GM23338 (cell line): Measurements from ENCODE around the gene FAM222A. TPM values are rescaled to one million over a fixed set of nuclear protein-coding genes. Genes with fewer than 3 reads are reported as not detected.

Experiments used
- ATAC-seq: fragments of 200-7000 bp; cut with Tn5 transposase; 3 replicates; pipeline ENCODE4 v1.9.1; 2020
- DNase-seq: peaks from one replicate; pipeline ENCODE4 v3.0.0-alpha.2; 2015; ENCODE audit warnings: low spot score
- H2AFZ ChIP-seq: fragments of 200-600 bp; sonication (generic); 2 replicates; pipeline ENCODE4 v1.8.0; 2016; ENCODE audit warnings: antibody characterized with exemption, mild to moderate bottlenecking, moderate library complexity
- H3F3A ChIP-seq: fragments of 200-600 bp; sonication (generic); replicated peaks from 2 replicates; pipeline ENCODE4 v1.8.0; 2017; ENCODE audit warnings: antibody characterized with exemption, mixed run types, low read depth
- H3K27ac ChIP-seq: fragments of 200-600 bp; sonication (generic); 2 replicates; pipeline ENCODE4 v1.6.1; 2016; ENCODE audit warnings: low read depth
- H3K27me3 ChIP-seq: fragments of 200-600 bp; sonication (generic); 2 replicates; pipeline ENCODE4 v1.8.0; 2016; ENCODE audit warnings: mild to moderate bottlenecking, mixed run types, moderate library complexity; ENCODE audit not compliant: insufficient read depth
- H3K36me3 ChIP-seq: fragments of 200-600 bp; sonication (generic); 2 replicates; pipeline ENCODE4 v1.8.0; 2016; ENCODE audit warnings: mild to moderate bottlenecking; ENCODE audit not compliant: insufficient read depth
- H3K4me1 ChIP-seq: fragments of 200-600 bp; sonication (generic); 2 replicates; pipeline ENCODE4 v1.8.0; 2016; ENCODE audit warnings: mild to moderate bottlenecking, moderate library complexity; ENCODE audit not compliant: insufficient read depth
- H3K4me2 ChIP-seq: fragments of 200-600 bp; sonication (generic); 2 replicates; pipeline ENCODE4 v1.7.1; 2017; ENCODE audit warnings: mixed run types
- H3K4me3 ChIP-seq: fragments of 200-600 bp; sonication (generic); 2 replicates; pipeline ENCODE4 v1.6.1; 2016; ENCODE audit warnings: mixed run types
- H3K79me2 ChIP-seq: fragments of 200-600 bp; sonication (generic); replicated peaks from 2 replicates; pipeline ENCODE4 v1.8.0; 2017; ENCODE audit warnings: mild to moderate bottlenecking; ENCODE audit not compliant: insufficient read depth
- H3K9me2 ChIP-seq: fragments of 200-600 bp; sonication (generic); 2 replicates; pipeline ENCODE4 v1.8.0; 2017; ENCODE audit not compliant: insufficient read depth
- H4K20me1 ChIP-seq: fragments of 200-600 bp; sonication (generic); replicated peaks from 2 replicates; pipeline ENCODE4 v1.8.0; 2017; ENCODE audit warnings: mild to moderate bottlenecking; ENCODE audit not compliant: insufficient read depth
- H3K27ac Mint-ChIP-seq: 2 replicates; pipeline ENCODE4 v1.8.0; 2020; ENCODE audit warnings: inconsistent platforms, mild to moderate bottlenecking, moderate library complexity, mixed read lengths
- H3K27me3 Mint-ChIP-seq: 3 replicates; pipeline ENCODE4 v1.8.0; 2022; ENCODE audit warnings: low read depth, mild to moderate bottlenecking, moderate library complexity, mixed read lengths, inconsistent platforms; ENCODE audit not compliant: insufficient read depth, poor library complexity
- H3K36me3 Mint-ChIP-seq: 3 replicates; pipeline ENCODE4 v1.8.0; 2021; ENCODE audit warnings: low read depth, mild to moderate bottlenecking, inconsistent platforms, moderate library complexity, mixed read lengths
- H3K4me1 Mint-ChIP-seq: 3 replicates; pipeline ENCODE4 v1.8.0; 2020; ENCODE audit warnings: mild to moderate bottlenecking, inconsistent platforms, mixed read lengths
- H3K4me3 Mint-ChIP-seq: 3 replicates; pipeline ENCODE4 v1.8.0; 2021; ENCODE audit warnings: moderate library complexity, mild to moderate bottlenecking, inconsistent platforms, mixed read lengths
- H3K9me3 Mint-ChIP-seq: 3 replicates; pipeline ENCODE4 v1.8.0; 2020; ENCODE audit warnings: moderate library complexity, mild to moderate bottlenecking, inconsistent platforms, mixed read lengths
- CREB1 ChIP-seq: fragments of 250-450 bp; sonication (Bioruptor Pico); IDR thresholded peaks from 2 replicates; pipeline ENCODE4 v1.5.0; 2020; ENCODE audit warnings: low read depth, mild to moderate bottlenecking, moderate library complexity
- EZH2phosphoT487 ChIP-seq: fragments of 200-600 bp; sonication (generic); IDR thresholded peaks from one replicate; pipeline ENCODE4 v1.8.1; 2018; ENCODE audit warnings: antibody characterized with exemption; ENCODE audit not compliant: unreplicated experiment
- JUNB ChIP-seq: IDR thresholded peaks from one replicate; pipeline ENCODE4 v1.6.1; 2016; ENCODE audit warnings: antibody characterized with exemption; ENCODE audit not compliant: unreplicated experiment
- POLR2AphosphoS5 ChIP-seq: IDR thresholded peaks from 2 replicates; pipeline ENCODE4 v1.6.1; 2016; ENCODE audit warnings: antibody characterized with exemption, low read depth
- STAT1 ChIP-seq: IDR thresholded peaks from one replicate; pipeline ENCODE4 v1.6.1; 2016; ENCODE audit warnings: antibody characterized with exemption; ENCODE audit not compliant: unreplicated experiment
- ZNF331 ChIP-seq: fragments of 250-450 bp; sonication (Bioruptor Pico); IDR thresholded peaks from 2 replicates; pipeline ENCODE4 v1.5.0; 2020; ENCODE audit warnings: low read depth, mild to moderate bottlenecking, moderate library complexity
- polyA plus RNA-seq: library from polyadenylated mRNA; unstranded; fragments of >200 nt; fragmentation: Nextera tagmentation; extraction: Ambion mirVana; gene quantifications from 2 replicates; pipeline ENCODE4 v1.2.1, GENCODE V29; 2016
- total RNA-seq: library from RNA; depleted of rRNA; stranded (reverse); fragments of >200 nt; shearing (Covaris generic); gene quantifications from 2 replicates; pipeline ENCODE4 v1.2.3, GENCODE V29; 2014
- TF ChIP-seq, protein P1 (sequence below), 2 experiments: fragments of 200-600 bp in 1 of 2; sonication (generic) in 1 of 2; conservative IDR thresholded peaks; 2 replicates each; pipeline versions ENCODE4 v1.5.1 to v1.6.1; 2016 to 2017; ENCODE audit warnings: antibody characterized with exemption in 2 of 2, low read depth in 2 of 2, mild to moderate bottlenecking in 2 of 2, moderate library complexity in 1 of 2
- TF ChIP-seq, protein P2 (sequence below): IDR thresholded peaks from 2 replicates; pipeline ENCODE4 v1.6.1; 2016; ENCODE audit warnings: antibody characterized with exemption
- TF ChIP-seq, protein P3 (sequence below): fragments of 250-450 bp; sonication (Bioruptor Pico); IDR thresholded peaks from 2 replicates; pipeline ENCODE4 v1.5.0; 2020; ENCODE audit warnings: mild to moderate bottlenecking, moderate library complexity

FAM222A gene
- total and polyA plus RNA-seq, 2 experiments from 2014 or later, result 0.78 to 2.1 TPM

DNA sequence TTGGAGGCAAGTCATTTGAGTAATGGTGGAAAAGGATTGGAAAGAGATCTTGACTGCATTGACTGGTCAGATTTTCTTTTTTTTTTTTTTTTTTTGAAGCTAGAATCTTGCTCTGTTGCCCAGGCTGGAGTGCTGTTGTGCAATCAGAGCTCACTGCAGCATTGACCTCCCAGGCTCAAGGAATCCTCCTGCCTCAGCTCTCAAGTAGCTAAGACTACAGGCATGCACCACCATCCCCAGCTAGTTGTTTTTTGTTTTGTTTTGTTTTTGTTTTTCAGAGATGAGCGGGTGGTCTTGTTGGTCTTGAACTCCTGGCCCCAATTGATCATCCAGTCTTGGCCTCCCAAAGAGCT is 30.9 kb upstream of the FAM222A start (continued):
- TF ChIP-seq, protein P1, sequence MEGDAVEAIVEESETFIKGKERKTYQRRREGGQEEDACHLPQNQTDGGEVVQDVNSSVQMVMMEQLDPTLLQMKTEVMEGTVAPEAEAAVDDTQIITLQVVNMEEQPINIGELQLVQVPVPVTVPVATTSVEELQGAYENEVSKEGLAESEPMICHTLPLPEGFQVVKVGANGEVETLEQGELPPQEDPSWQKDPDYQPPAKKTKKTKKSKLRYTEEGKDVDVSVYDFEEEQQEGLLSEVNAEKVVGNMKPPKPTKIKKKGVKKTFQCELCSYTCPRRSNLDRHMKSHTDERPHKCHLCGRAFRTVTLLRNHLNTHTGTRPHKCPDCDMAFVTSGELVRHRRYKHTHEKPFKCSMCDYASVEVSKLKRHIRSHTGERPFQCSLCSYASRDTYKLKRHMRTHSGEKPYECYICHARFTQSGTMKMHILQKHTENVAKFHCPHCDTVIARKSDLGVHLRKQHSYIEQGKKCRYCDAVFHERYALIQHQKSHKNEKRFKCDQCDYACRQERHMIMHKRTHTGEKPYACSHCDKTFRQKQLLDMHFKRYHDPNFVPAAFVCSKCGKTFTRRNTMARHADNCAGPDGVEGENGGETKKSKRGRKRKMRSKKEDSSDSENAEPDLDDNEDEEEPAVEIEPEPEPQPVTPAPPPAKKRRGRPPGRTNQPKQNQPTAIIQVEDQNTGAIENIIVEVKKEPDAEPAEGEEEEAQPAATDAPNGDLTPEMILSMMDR (conservative IDR thresholded peaks at IDR 0.05; ENCODE audit: low read depth in 2 of 2), result no peak
- no peak for TF ChIP-seq EZH2phosphoT487
- TF ChIP-seq JUNB, result no peak

DNA sequence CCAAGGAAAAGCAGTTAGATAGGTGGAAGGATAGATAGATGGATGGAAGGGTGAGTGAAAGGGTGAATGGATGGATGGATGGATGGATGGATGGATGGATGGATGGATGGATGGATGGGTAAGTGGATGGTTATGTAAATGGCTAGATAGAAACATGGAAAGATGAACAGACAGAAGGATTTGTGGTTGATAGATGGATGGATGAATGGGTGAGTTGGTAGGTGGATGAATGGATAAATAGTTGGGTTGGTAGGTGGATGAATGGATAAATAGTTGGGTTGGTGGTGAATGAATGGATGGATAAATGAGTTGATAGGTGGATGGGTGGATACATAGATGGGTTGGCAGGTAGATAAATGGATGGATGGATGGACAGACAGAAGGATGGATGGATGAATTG is 30.3 kb upstream of the FAM222A start:
- no peak overlapping the region for H3K4me3 ChIP-seq
- no peak overlapping the region for H3K27ac ChIP-seq
- peaks cover 7% of the 10 kb centered on the region; the same call in 2 of the 3 replicates for H3K4me1 Mint-ChIP-seq
- H3K79me2 ChIP-seq, result no peaks in the 10 kb centered on the region
- no peak overlapping the region for H3K4me2 ChIP-seq
- no peaks in the 10 kb centered on the region for H3K27me3 ChIP-seq
- H3K27ac Mint-ChIP-seq, result no peak overlapping the region
- 0 out of 2 replicates have a peak, but pooled peaks cover 5% of the 10 kb centered on the region for H3K4me1 ChIP-seq
- peaks cover 5% of the 10 kb centered on the region for H3K27me3 Mint-ChIP-seq
- no peaks in the 10 kb centered on the region for H3F3A ChIP-seq
- H2AFZ ChIP-seq, result no peak overlapping the region
- no peak overlapping the region for H3K4me3 Mint-ChIP-seq
- no peaks in the 10 kb centered on the region for H3K9me3 Mint-ChIP-seq
- no peak for TF ChIP-seq STAT1
- TF ChIP-seq, protein P2, sequence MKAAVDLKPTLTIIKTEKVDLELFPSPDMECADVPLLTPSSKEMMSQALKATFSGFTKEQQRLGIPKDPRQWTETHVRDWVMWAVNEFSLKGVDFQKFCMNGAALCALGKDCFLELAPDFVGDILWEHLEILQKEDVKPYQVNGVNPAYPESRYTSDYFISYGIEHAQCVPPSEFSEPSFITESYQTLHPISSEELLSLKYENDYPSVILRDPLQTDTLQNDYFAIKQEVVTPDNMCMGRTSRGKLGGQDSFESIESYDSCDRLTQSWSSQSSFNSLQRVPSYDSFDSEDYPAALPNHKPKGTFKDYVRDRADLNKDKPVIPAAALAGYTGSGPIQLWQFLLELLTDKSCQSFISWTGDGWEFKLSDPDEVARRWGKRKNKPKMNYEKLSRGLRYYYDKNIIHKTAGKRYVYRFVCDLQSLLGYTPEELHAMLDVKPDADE, result no peak
- TF ChIP-seq CREB1, result no peak
- TF ChIP-seq EZH2phosphoT487, result no peak
- TF ChIP-seq ZNF331 (CRISPR knock-in tag), result no peak
- no peak for TF ChIP-seq POLR2AphosphoS5
- TF ChIP-seq, protein P1 (conservative IDR thresholded peaks at IDR 0.05; ENCODE audit: low read depth in 2 of 2), result no peak
- TF ChIP-seq, protein P3, sequence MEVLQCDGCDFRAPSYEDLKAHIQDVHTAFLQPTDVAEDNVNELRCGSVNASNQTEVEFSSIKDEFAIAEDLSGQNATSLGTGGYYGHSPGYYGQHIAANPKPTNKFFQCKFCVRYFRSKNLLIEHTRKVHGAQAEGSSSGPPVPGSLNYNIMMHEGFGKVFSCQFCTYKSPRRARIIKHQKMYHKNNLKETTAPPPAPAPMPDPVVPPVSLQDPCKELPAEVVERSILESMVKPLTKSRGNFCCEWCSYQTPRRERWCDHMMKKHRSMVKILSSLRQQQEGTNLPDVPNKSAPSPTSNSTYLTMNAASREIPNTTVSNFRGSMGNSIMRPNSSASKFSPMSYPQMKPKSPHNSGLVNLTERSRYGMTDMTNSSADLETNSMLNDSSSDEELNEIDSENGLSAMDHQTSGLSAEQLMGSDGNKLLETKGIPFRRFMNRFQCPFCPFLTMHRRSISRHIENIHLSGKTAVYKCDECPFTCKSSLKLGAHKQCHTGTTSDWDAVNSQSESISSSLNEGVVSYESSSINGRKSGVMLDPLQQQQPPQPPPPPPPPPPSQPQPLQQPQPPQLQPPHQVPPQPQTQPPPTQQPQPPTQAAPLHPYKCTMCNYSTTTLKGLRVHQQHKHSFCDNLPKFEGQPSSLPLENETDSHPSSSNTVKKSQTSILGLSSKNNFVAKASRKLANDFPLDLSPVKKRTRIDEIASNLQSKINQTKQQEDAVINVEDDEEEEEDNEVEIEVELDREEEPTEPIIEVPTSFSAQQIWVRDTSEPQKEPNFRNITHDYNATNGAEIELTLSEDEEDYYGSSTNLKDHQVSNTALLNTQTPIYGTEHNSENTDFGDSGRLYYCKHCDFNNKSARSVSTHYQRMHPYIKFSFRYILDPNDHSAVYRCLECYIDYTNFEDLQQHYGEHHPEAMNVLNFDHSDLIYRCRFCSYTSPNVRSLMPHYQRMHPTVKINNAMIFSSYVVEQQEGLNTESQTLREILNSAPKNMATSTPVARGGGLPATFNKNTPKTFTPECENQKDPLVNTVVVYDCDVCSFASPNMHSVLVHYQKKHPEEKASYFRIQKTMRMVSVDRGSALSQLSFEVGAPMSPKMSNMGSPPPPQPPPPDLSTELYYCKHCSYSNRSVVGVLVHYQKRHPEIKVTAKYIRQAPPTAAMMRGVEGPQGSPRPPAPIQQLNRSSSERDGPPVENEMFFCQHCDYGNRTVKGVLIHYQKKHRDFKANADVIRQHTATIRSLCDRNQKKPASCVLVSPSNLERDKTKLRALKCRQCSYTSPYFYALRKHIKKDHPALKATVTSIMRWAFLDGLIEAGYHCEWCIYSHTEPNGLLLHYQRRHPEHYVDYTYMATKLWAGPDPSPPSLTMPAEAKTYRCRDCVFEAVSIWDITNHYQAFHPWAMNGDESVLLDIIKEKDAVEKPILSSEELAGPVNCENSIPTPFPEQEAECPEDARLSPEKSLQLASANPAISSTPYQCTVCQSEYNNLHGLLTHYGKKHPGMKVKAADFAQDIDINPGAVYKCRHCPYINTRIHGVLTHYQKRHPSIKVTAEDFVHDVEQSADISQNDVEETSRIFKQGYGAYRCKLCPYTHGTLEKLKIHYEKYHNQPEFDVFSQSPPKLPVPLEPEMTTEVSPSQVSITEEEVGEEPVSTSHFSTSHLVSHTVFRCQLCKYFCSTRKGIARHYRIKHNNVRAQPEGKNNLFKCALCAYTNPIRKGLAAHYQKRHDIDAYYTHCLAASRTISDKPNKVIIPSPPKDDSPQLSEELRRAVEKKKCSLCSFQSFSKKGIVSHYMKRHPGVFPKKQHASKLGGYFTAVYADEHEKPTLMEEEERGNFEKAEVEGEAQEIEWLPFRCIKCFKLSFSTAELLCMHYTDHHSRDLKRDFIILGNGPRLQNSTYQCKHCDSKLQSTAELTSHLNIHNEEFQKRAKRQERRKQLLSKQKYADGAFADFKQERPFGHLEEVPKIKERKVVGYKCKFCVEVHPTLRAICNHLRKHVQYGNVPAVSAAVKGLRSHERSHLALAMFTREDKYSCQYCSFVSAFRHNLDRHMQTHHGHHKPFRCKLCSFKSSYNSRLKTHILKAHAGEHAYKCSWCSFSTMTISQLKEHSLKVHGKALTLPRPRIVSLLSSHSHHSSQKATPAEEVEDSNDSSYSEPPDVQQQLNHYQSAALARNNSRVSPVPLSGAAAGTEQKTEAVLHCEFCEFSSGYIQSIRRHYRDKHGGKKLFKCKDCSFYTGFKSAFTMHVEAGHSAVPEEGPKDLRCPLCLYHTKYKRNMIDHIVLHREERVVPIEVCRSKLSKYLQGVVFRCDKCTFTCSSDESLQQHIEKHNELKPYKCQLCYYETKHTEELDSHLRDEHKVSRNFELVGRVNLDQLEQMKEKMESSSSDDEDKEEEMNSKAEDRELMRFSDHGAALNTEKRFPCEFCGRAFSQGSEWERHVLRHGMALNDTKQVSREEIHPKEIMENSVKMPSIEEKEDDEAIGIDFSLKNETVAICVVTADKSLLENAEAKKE, result no peak
- no peaks in the 10 kb centered on the region for H3K9me2 ChIP-seq
- no peaks in the 10 kb centered on the region for H3K36me3 Mint-ChIP-seq
- no peak for DNase-seq
- no peaks in the 10 kb centered on the region; the same call in 1 of the 2 replicates for H4K20me1 ChIP-seq
- H3K36me3 ChIP-seq, result no peaks in the 10 kb centered on the region
- no peak for ATAC-seq
